GM15510 (cell line): ENCODE data around the gene JPT1.

Experiments
- POLR2A ChIP-seq: IDR thresholded peaks from 3 replicates; pipeline ENCODE4 v1.6.1; 2011; ENCODE audit warnings: borderline replicate concordance; ENCODE audit not compliant: insufficient read length; ENCODE audit errors: extremely low read depth

Gene JPT1

GRCh38 chr17:75154195-75155106 lies at the start of gene JPT1:
Gene JPT1 (minus strand): TSS chr17:75154512. CDS start chr17:75154397, 115 bp downstream.
- TF ChIP-seq POLR2A = peak; percentile 100

GRCh38 chr17:75199886-75200618 lies 45.7 kb upstream of the JPT1 start:
- TF ChIP-seq POLR2A = no peak

- no peak for TF ChIP-seq POLR2A
These were observed 40.6 kb upstream of the JPT1 start for GRCh38 chr17:75194879-75195278.

GRCh38 chr17:75191584-75191983 lies 37.3 kb upstream of the JPT1 start:
- no peak for TF ChIP-seq POLR2A

GRCh38 chr17:75188614-75189013 lies 34.3 kb upstream of the JPT1 start:
- TF ChIP-seq POLR2A = no peak

- no peak for TF ChIP-seq POLR2A
These were observed 29.9 kb upstream of the JPT1 start for GRCh38 chr17:75183999-75184884.

- TF ChIP-seq POLR2A = peak; percentile 69
These were observed 28.5 kb upstream of the JPT1 start, which contains the start of gene SUMO2 for GRCh38 chr17:75182569-75183436. Gene SUMO2 (minus strand): TSS chr17:75182959. CDS start chr17:75182834, 125 bp downstream.

- TF ChIP-seq POLR2A = no peak
These were observed 27.9 kb upstream of the JPT1 start for GRCh38 chr17:75182319-75182568.

GRCh38 chr17:75181608-75182318 lies 27.5 kb upstream of the JPT1 start:
- no peak for TF ChIP-seq POLR2A

GRCh38 chr17:75181110-75181509 lies 26.8 kb upstream of the JPT1 start:
- no peak for TF ChIP-seq POLR2A

- TF ChIP-seq POLR2A = no peak
These were observed 24.1 kb upstream of the JPT1 start for GRCh38 chr17:75178453-75178852.

GRCh38 chr17:75176625-75177024 lies 22.3 kb upstream of the JPT1 start:
- TF ChIP-seq POLR2A = no peak

GRCh38 chr17:75174996-75175395 lies 20.7 kb upstream of the JPT1 start:
- TF ChIP-seq POLR2A = no peak

- no peak for TF ChIP-seq POLR2A
These were observed 19.2 kb upstream of the JPT1 start for GRCh38 chr17:75173526-75173925.

GRCh38 chr17:75168998-75169397 lies 14.7 kb upstream of the JPT1 start:
- TF ChIP-seq POLR2A = no peak
